ENCODE measurements around the gene OR2L13.

GRCh38 chr1:248144513-248145198, 49.7 kb downstream of the OR2L13 start, which contains the start of gene OR2M5:
- TF ChIP-seq CTCF (IDR thresholded peaks at IDR 0.05), result no peak
- no peak for TF ChIP-seq POLR2A (IDR thresholded peaks at IDR 0.05)
- no peak for TF ChIP-seq POLR2AphosphoS5 (IDR thresholded peaks at IDR 0.05)
- TF ChIP-seq EP300 (IDR thresholded peaks at IDR 0.05; ENCODE audit: low read depth), result no peak
